Activated naive CD8-positive, alpha-beta T cell treated with anti-CD3 and anti-CD28 coated beads for 36 hours (primary cell): ENCODE measurements around the gene PPP2R2C. TPM values are rescaled to one million over a fixed set of nuclear protein-coding genes. Genes with fewer than 3 reads are reported as not detected.

ENCODE experiments used
- DNase-seq: peaks from one replicate; pipeline ENCODE4 v3.0.0; 2021
- H3K27ac Mint-ChIP-seq: one replicate; pipeline ENCODE4 v1.8.0; 2022; ENCODE audit warnings: mild to moderate bottlenecking, moderate library complexity, mixed read lengths
- H3K27me3 Mint-ChIP-seq: one replicate; pipeline ENCODE4 v1.8.0; 2022; ENCODE audit warnings: mild to moderate bottlenecking, mixed read lengths
- H3K36me3 Mint-ChIP-seq: one replicate; pipeline ENCODE4 v1.8.0; 2021; ENCODE audit warnings: mild to moderate bottlenecking, mixed read lengths
- H3K4me1 Mint-ChIP-seq: one replicate; pipeline ENCODE4 v1.8.0; 2021; ENCODE audit warnings: mixed read lengths
- H3K4me3 Mint-ChIP-seq: one replicate; pipeline ENCODE4 v1.8.0; 2022; ENCODE audit warnings: mild to moderate bottlenecking, moderate library complexity, mixed read lengths
- H3K9me3 Mint-ChIP-seq: one replicate; pipeline ENCODE4 v1.8.0; 2022; ENCODE audit warnings: mixed read lengths
- total RNA-seq, 2 experiments: library from RNA; stranded (reverse); gene quantifications; one replicate each; pipeline ENCODE4 v1.2.3, GENCODE V29; 2021

The PPP2R2C gene
- total RNA-seq, 2 experiments from 2014 or later, result not detected

GRCh38 chr4:6291784-6292297, 180.6 kb downstream of the PPP2R2C start:
- Mint-ChIP-seq H3K9me3 (no peaks in the 10 kb centered on the region), H3K27ac (no peak overlapping the region), H3K27me3 (no peaks in the 10 kb centered on the region), H3K36me3 (no peaks in the 10 kb centered on the region), H3K4me3 (no peak overlapping the region), H3K4me1 (no peaks in the 10 kb centered on the region)
- DNase-seq, result no peak

- Mint-ChIP-seq H3K27ac (no peak overlapping the region), H3K4me1 (no peaks in the 10 kb centered on the region), H3K9me3 (no peaks in the 10 kb centered on the region), H3K27me3 (no peaks in the 10 kb centered on the region), H3K4me3 (no peak overlapping the region), H3K36me3 (no peaks in the 10 kb centered on the region)
- DNase-seq, result no peak
Observed at GRCh38 chr4:6290769-6291547, 181.5 kb downstream of the PPP2R2C start.

- Mint-ChIP-seq H3K36me3 (no peaks in the 10 kb centered on the region), H3K9me3 (no peaks in the 10 kb centered on the region), H3K4me3 (no peak overlapping the region), H3K4me1 (no peaks in the 10 kb centered on the region), H3K27me3 (no peaks in the 10 kb centered on the region), H3K27ac (no peak overlapping the region)
- DNase-seq, result no peak
Observed at GRCh38 chr4:6290256-6290655, 182.2 kb downstream of the PPP2R2C start.

- no peak overlapping the region for H3K4me3 Mint-ChIP-seq
- H3K27ac Mint-ChIP-seq, result no peak overlapping the region
- no peaks in the 10 kb centered on the region for H3K9me3 Mint-ChIP-seq
- H3K27me3 Mint-ChIP-seq, result no peaks in the 10 kb centered on the region
- no peak for DNase-seq
- H3K36me3 Mint-ChIP-seq, result no peaks in the 10 kb centered on the region
- H3K4me1 Mint-ChIP-seq, result no peaks in the 10 kb centered on the region
Observed at GRCh38 chr4:6288871-6289270, 183.5 kb downstream of the PPP2R2C start.

- DNase-seq, result no peak
- H3K9me3 Mint-ChIP-seq, result no peaks in the 10 kb centered on the region
- no peaks in the 10 kb centered on the region for H3K4me1 Mint-ChIP-seq
- H3K4me3 Mint-ChIP-seq, result no peak overlapping the region
- H3K36me3 Mint-ChIP-seq, result no peaks in the 10 kb centered on the region
- H3K27ac Mint-ChIP-seq, result no peak overlapping the region
- no peaks in the 10 kb centered on the region for H3K27me3 Mint-ChIP-seq
Observed at GRCh38 chr4:6288342-6288741, 184.1 kb downstream of the PPP2R2C start.

- Mint-ChIP-seq H3K4me3 (no peak overlapping the region), H3K27ac (no peak overlapping the region), H3K9me3 (no peaks in the 10 kb centered on the region), H3K27me3 (no peaks in the 10 kb centered on the region), H3K4me1 (no peaks in the 10 kb centered on the region), H3K36me3 (no peaks in the 10 kb centered on the region)
- DNase-seq, result no peak
Observed at GRCh38 chr4:6287017-6287788, 185.2 kb downstream of the PPP2R2C start.

- no peaks in the 10 kb centered on the region for H3K36me3 Mint-ChIP-seq
Observed at GRCh38 chr4:6283282-6283681, 189.1 kb downstream of the PPP2R2C start.

GRCh38 chr4:6282314-6282771, 190.1 kb downstream of the PPP2R2C start:
- Mint-ChIP-seq H3K27ac (no peak overlapping the region), H3K9me3 (no peaks in the 10 kb centered on the region), H3K27me3 (no peaks in the 10 kb centered on the region), H3K4me3 (no peak overlapping the region), H3K36me3 (no peaks in the 10 kb centered on the region), H3K4me1 (peaks cover 8% of the 10 kb centered on the region)
- DNase-seq, result no peak

More at GRCh38 chr4:6283282-6283681, 189.1 kb downstream of the PPP2R2C start:
- Mint-ChIP-seq H3K27me3 (no peaks in the 10 kb centered on the region), H3K4me3 (no peak overlapping the region), H3K9me3 (no peaks in the 10 kb centered on the region), H3K27ac (no peak overlapping the region), H3K4me1 (peaks cover 7% of the 10 kb centered on the region)
- no peak for DNase-seq

GRCh38 chr4:6281436-6282313, 190.7 kb downstream of the PPP2R2C start:
- no peaks in the 10 kb centered on the region for H3K27me3 Mint-ChIP-seq
- H3K27ac Mint-ChIP-seq, result no peak overlapping the region
- no peaks in the 10 kb centered on the region for H3K9me3 Mint-ChIP-seq
- no peak for DNase-seq
- no peaks in the 10 kb centered on the region for H3K36me3 Mint-ChIP-seq
- H3K4me1 Mint-ChIP-seq, result peaks cover 8% of the 10 kb centered on the region
- no peak overlapping the region for H3K4me3 Mint-ChIP-seq

- DNase-seq, result no peak
- H3K4me1 Mint-ChIP-seq, result peaks cover 8% of the 10 kb centered on the region
- no peak overlapping the region for H3K4me3 Mint-ChIP-seq
- H3K27me3 Mint-ChIP-seq, result no peaks in the 10 kb centered on the region
- H3K9me3 Mint-ChIP-seq, result no peaks in the 10 kb centered on the region
- H3K27ac Mint-ChIP-seq, result no peak overlapping the region
- H3K36me3 Mint-ChIP-seq, result no peaks in the 10 kb centered on the region
Observed at GRCh38 chr4:6280365-6280996, 191.9 kb downstream of the PPP2R2C start.

- Mint-ChIP-seq H3K4me1 (peaks cover 8% of the 10 kb centered on the region), H3K4me3 (no peak overlapping the region), H3K27ac (no peak overlapping the region), H3K36me3 (no peaks in the 10 kb centered on the region), H3K9me3 (no peaks in the 10 kb centered on the region), H3K27me3 (no peaks in the 10 kb centered on the region)
- no peak for DNase-seq
Observed at GRCh38 chr4:6279582-6280289, 192.7 kb downstream of the PPP2R2C start.

- DNase-seq, result peak; percentile 15
- Mint-ChIP-seq H3K27me3 (no peaks in the 10 kb centered on the region), H3K9me3 (no peaks in the 10 kb centered on the region), H3K4me3 (no peak overlapping the region), H3K27ac (no peak overlapping the region), H3K36me3 (no peaks in the 10 kb centered on the region), H3K4me1 (peaks cover 8% of the 10 kb centered on the region)
Observed at GRCh38 chr4:6278801-6279197, 193.6 kb downstream of the PPP2R2C start.

- Mint-ChIP-seq H3K36me3 (no peaks in the 10 kb centered on the region), H3K4me3 (no peak overlapping the region), H3K27me3 (no peaks in the 10 kb centered on the region), H3K4me1 (peaks cover 8% of the 10 kb centered on the region), H3K27ac (no peak overlapping the region), H3K9me3 (no peaks in the 10 kb centered on the region)
- no peak for DNase-seq
Observed at GRCh38 chr4:6277935-6278800, 194.2 kb downstream of the PPP2R2C start.
